GM23248 (cell line): ENCODE data around the gene CCDC107.

Experiments used
- EZH2 ChIP-seq: fragments of 200-600 bp; sonication (generic); IDR thresholded peaks from 2 replicates; pipeline ENCODE4 v1.6.1; 2018; ENCODE audit warnings: antibody characterized with exemption, mild to moderate bottlenecking; ENCODE audit not compliant: insufficient read depth, poor library complexity, severe bottlenecking
- EZH2phosphoT487 ChIP-seq: fragments of 200-600 bp; sonication (generic); IDR thresholded peaks from 2 replicates; pipeline ENCODE4 v1.6.1; 2018; ENCODE audit warnings: antibody characterized with exemption, moderate library complexity, mild to moderate bottlenecking, low read depth; ENCODE audit not compliant: insufficient read depth

DNA sequence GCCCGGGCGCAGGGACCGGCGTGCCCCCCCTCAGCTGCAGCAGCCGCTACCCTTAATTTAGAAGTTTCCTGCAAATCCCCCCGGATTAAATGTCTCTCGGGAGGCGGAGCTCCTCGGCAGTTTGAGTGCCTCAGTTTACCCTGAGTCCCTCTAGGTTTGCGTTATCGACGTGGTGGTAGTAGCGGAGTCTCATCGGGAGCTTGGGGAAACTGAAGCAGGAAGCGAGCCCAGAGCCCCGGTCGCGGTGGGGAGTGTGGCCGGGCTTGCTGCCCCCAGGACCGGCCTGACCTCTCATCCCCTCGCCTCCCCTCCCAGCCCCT, 32.2 kb downstream of the CCDC107 start:
- TF ChIP-seq EZH2 = no peak
- TF ChIP-seq EZH2phosphoT487 = no peak
